Kidney epithelial cell (primary cell): ENCODE measurements around the gene SMAD6. TPM values are rescaled to one million over a fixed set of nuclear protein-coding genes. Genes with fewer than 3 reads are reported as not detected.

Source experiments
- DNase-seq: peaks from one replicate; pipeline ENCODE4 v3.0.0-alpha.2; 2010; ENCODE audit warnings: low read depth
- H3K27me3 ChIP-seq: 2 replicates; pipeline ENCODE4 v1.6.0; 2011; ENCODE audit warnings: low read length; ENCODE audit not compliant: control insufficient read depth, insufficient read depth
- H3K36me3 ChIP-seq: 2 replicates; pipeline ENCODE4 v1.5.1; 2011; ENCODE audit warnings: low read length; ENCODE audit not compliant: control insufficient read depth, insufficient read depth
- H3K4me3 ChIP-seq: 2 replicates; pipeline ENCODE4 v1.5.1; 2011; ENCODE audit warnings: low read depth, mild to moderate bottlenecking, control low read depth, low read length
- total RNA-seq: library from RNA; depleted of rRNA; stranded (reverse); fragments of >200 nt; gene quantifications from 2 replicates; pipeline ENCODE4 v1.2.3, GENCODE V29; 2015
- TF ChIP-seq, protein P1 (sequence below): IDR thresholded peaks from 2 replicates; pipeline ENCODE4 v1.5.1; 2011; ENCODE audit warnings: mild to moderate bottlenecking, moderate library complexity, low read length, control low read depth, inconsistent platforms; ENCODE audit not compliant: insufficient read depth, poor library complexity, severe bottlenecking

The SMAD6 gene
- total RNA-seq, 1 donor from 2014 or later = 8.3 TPM

- Histone ChIP-seq H3K4me3 (no peak overlapping the region), H3K27me3 (no peaks in the 10 kb centered on the region), H3K36me3 (no peaks in the 10 kb centered on the region)
- TF ChIP-seq, protein P1, sequence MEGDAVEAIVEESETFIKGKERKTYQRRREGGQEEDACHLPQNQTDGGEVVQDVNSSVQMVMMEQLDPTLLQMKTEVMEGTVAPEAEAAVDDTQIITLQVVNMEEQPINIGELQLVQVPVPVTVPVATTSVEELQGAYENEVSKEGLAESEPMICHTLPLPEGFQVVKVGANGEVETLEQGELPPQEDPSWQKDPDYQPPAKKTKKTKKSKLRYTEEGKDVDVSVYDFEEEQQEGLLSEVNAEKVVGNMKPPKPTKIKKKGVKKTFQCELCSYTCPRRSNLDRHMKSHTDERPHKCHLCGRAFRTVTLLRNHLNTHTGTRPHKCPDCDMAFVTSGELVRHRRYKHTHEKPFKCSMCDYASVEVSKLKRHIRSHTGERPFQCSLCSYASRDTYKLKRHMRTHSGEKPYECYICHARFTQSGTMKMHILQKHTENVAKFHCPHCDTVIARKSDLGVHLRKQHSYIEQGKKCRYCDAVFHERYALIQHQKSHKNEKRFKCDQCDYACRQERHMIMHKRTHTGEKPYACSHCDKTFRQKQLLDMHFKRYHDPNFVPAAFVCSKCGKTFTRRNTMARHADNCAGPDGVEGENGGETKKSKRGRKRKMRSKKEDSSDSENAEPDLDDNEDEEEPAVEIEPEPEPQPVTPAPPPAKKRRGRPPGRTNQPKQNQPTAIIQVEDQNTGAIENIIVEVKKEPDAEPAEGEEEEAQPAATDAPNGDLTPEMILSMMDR = no peak
- no peak for DNase-seq
Observed at GRCh38 chr15:66752078-66752477, 50.0 kb downstream of the SMAD6 start.

- Histone ChIP-seq H3K27me3 (no peaks in the 10 kb centered on the region), H3K4me3 (no peak overlapping the region), H3K36me3 (no peaks in the 10 kb centered on the region)
- TF ChIP-seq, protein P1 = no peak
- DNase-seq = no peak
Observed at GRCh38 chr15:66753687-66754377, 51.8 kb downstream of the SMAD6 start.

DNA sequence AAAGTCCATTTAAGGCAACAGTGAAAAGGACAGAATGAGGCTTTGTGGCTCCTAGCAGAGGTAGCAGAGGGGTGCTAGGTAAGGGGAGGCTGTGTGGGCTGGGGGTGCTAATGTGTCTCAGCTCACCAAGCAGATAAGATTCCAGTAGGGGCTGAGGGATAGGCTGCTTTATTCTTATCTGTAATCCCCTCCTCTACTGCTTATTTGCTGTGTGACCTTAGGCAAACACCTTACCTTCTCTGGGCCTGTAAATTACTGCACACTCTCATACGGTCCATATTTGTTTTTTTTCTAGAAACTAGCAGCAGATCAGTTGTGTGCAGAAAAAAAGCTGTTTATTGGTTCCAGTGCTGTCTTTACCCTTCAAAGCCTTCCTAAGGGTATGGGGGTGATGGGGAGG, 52.8 kb downstream of the SMAD6 start:
- H3K4me3 ChIP-seq = no peak overlapping the region
- H3K36me3 ChIP-seq = no peaks in the 10 kb centered on the region
- no peaks in the 10 kb centered on the region for H3K27me3 ChIP-seq
- TF ChIP-seq, protein P1 = no peak
- DNase-seq = no peak

GRCh38 chr15:66755298-66756068, 53.4 kb downstream of the SMAD6 start:
- Histone ChIP-seq H3K27me3 (no peaks in the 10 kb centered on the region), H3K4me3 (no peak overlapping the region), H3K36me3 (no peaks in the 10 kb centered on the region)
- TF ChIP-seq, protein P1 = no peak
- DNase-seq = no peak

DNA sequence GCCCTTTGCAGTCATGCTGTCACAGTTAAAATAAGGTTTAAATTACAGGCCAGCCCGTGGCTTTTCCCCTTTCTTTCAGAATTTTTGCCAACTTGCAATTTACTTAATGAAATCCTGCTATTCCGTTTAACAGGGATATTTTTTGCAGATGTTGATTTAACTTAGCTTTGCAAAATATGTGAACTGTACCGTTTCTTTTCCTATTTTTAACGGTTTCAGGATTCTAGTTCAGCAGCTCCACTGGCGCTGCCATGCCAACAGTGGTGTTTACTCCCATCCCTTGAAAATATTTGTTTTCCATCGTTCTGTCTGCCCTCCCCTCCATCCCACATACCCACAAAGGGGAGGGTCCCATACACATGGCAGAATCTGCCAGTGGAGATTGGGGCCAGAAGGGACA, 54.3 kb downstream of the SMAD6 start:
- TF ChIP-seq, protein P1 = no peak
- no peaks in the 10 kb centered on the region for H3K36me3 ChIP-seq
- DNase-seq = no peak
- H3K4me3 ChIP-seq = no peak overlapping the region
- H3K27me3 ChIP-seq = no peaks in the 10 kb centered on the region
